GM12878 (cell line): ENCODE results near the gene KCTD2. TPM values are rescaled to one million over a fixed set of nuclear protein-coding genes. Genes with fewer than 3 reads are reported as not detected.
A peak's percentile ranks its signal among the peaks of the same experiment; 100 is the strongest.

Experiments used
- ASH2L ChIP-seq: fragments of 300-600, 200-600 bp; sonication (generic); IDR thresholded peaks from 2 replicates; pipeline ENCODE4 v1.6.1; 2017; ENCODE audit warnings: low read depth, mild to moderate bottlenecking, borderline replicate concordance
- ATF7 ChIP-seq: fragments of 450-650 bp; IDR thresholded peaks from 2 replicates; pipeline ENCODE4 v1.6.1; 2016; ENCODE audit warnings: low read depth, mild to moderate bottlenecking
- BRCA1 ChIP-seq: IDR thresholded peaks from 2 replicates; pipeline ENCODE4 v1.6.1; 2011; ENCODE audit warnings: low read depth, low read length, improper control_type of control experiment
- CEBPB ChIP-seq, 2 experiments: fragments of 150-350 bp in 1 of 2; IDR thresholded peaks; 2 replicates each; pipeline ENCODE4 v1.6.1; 2012 to 2014; ENCODE audit warnings: low read depth in 2 of 2, low read length in 2 of 2, borderline replicate concordance in 1 of 2, inconsistent platforms in 1 of 2
- CHD4 ChIP-seq: fragments of 200-600 bp; sonication (generic); IDR thresholded peaks from 2 replicates; pipeline ENCODE4 v1.6.1; 2016; ENCODE audit warnings: mild to moderate bottlenecking
- CREB1 ChIP-seq: IDR thresholded peaks from 2 replicates; pipeline ENCODE4 v1.6.1; 2012; ENCODE audit warnings: low read depth, mild to moderate bottlenecking, inconsistent platforms
- CREM ChIP-seq: IDR thresholded peaks from 2 replicates; pipeline ENCODE4 v1.6.1; 2014; ENCODE audit warnings: antibody characterized with exemption, low read depth
- EED ChIP-seq: sonication (generic); IDR thresholded peaks from 2 replicates; pipeline ENCODE4 v1.6.1; 2016; ENCODE audit warnings: antibody characterized with exemption, low read depth
- EP300 ChIP-seq, 2 experiments: fragments of 150-350 bp in 1 of 2; IDR thresholded peaks; 2 replicates each; pipeline ENCODE4 v1.6.1; 2011 to 2012; ENCODE audit warnings: low read depth in 2 of 2, low read length in 2 of 2, borderline replicate concordance in 1 of 2, improper control_type of control experiment in 1 of 2, inconsistent platforms in 1 of 2; ENCODE audit not compliant: control insufficient read depth in 1 of 2
- EZH2 ChIP-seq: IDR thresholded peaks from 2 replicates; pipeline ENCODE4 v1.6.1; 2012; ENCODE audit warnings: low read depth, mild to moderate bottlenecking, control low read depth, inconsistent platforms, low read length, borderline replicate concordance; ENCODE audit not compliant: control insufficient read depth
- HDGF ChIP-seq: fragments of 450-650 bp; IDR thresholded peaks from 2 replicates; pipeline ENCODE4 v1.6.1; 2016; ENCODE audit warnings: antibody characterized with exemption
- IRF4 ChIP-seq: IDR thresholded peaks from 2 replicates; pipeline ENCODE4 v1.6.1; 2011; ENCODE audit warnings: low read depth, low read length
- JUND ChIP-seq: IDR thresholded peaks from 2 replicates; pipeline ENCODE4 v1.6.1; 2012; ENCODE audit warnings: low read depth, mild to moderate bottlenecking, low read length, improper control_type of control experiment, moderate library complexity
- KDM1A ChIP-seq: fragments of 200-600 bp; sonication (generic); IDR thresholded peaks from 2 replicates; pipeline ENCODE4 v1.6.1; 2016; ENCODE audit warnings: borderline replicate concordance
- MTA2 ChIP-seq: fragments of 450-650 bp; IDR thresholded peaks from 2 replicates; pipeline ENCODE4 v1.6.1; 2016; ENCODE audit warnings: low read depth, mild to moderate bottlenecking, moderate library complexity
- MYB ChIP-seq: fragments of 150-350 bp; IDR thresholded peaks from 2 replicates; pipeline ENCODE4 v1.6.1; 2014; ENCODE audit warnings: mild to moderate bottlenecking, low read depth, low read length, borderline replicate concordance
- NBN ChIP-seq: fragments of 450-650 bp; IDR thresholded peaks from 2 replicates; pipeline ENCODE4 v1.6.1; 2016
- NR2C1 ChIP-seq: fragments of 450-650 bp; IDR thresholded peaks from 2 replicates; pipeline ENCODE4 v1.6.1; 2017; ENCODE audit warnings: antibody characterized with exemption, mild to moderate bottlenecking, moderate library complexity
- PAX5 ChIP-seq: IDR thresholded peaks from 2 replicates; pipeline ENCODE4 v1.6.1; 2011; ENCODE audit warnings: low read depth, low read length, borderline replicate concordance
- POLR2AphosphoS5 ChIP-seq: IDR thresholded peaks from 2 replicates; pipeline ENCODE4 v1.6.1; 2011; ENCODE audit warnings: mild to moderate bottlenecking, low read length, inconsistent platforms
- RFX5 ChIP-seq: IDR thresholded peaks from 2 replicates; pipeline ENCODE4 v1.6.1; 2011; ENCODE audit warnings: low read depth, low read length, improper control_type of control experiment
- SMAD1 ChIP-seq: fragments of 450-650 bp; IDR thresholded peaks from 2 replicates; pipeline ENCODE4 v1.6.1; 2018; ENCODE audit warnings: mild to moderate bottlenecking, low read depth; ENCODE audit not compliant: partially characterized antibody
- SMC3 ChIP-seq: IDR thresholded peaks from 2 replicates; pipeline ENCODE4 v1.6.1; 2011; ENCODE audit warnings: low read length, improper control_type of control experiment, borderline replicate concordance
- SREBF2 ChIP-seq: IDR thresholded peaks from 2 replicates; pipeline ENCODE4 v1.6.1; 2012; ENCODE audit warnings: mild to moderate bottlenecking, low read length
- STAT1 ChIP-seq: fragments of 450-650 bp; conservative IDR thresholded peaks from 2 replicates; pipeline ENCODE4 v1.6.1; 2014; ENCODE audit warnings: antibody characterized with exemption, mild to moderate bottlenecking
- SUZ12 ChIP-seq: fragments of 200-600 bp; sonication (generic); IDR thresholded peaks from one replicate; pipeline ENCODE4 v1.6.1; 2018; ENCODE audit warnings: antibody characterized with exemption, mild to moderate bottlenecking; ENCODE audit not compliant: unreplicated experiment
- TARDBP ChIP-seq: IDR thresholded peaks from 2 replicates; pipeline ENCODE4 v1.6.1; 2016; ENCODE audit warnings: borderline replicate concordance
- TCF3 ChIP-seq: IDR thresholded peaks from 2 replicates; pipeline ENCODE4 v1.6.1; 2012; ENCODE audit warnings: low read depth, mild to moderate bottlenecking, low read length, borderline replicate concordance; ENCODE audit not compliant: insufficient read depth
- polyA plus RNA-seq, 11 experiments: library from polyadenylated mRNA; depleted of rRNA in 4 of 11; unstranded in 6 of 11; stranded (reverse) in 5 of 11; fragments of >200 nt; fragmentation: Nextera tagmentation in 4 of 11; fragmentation: Illumina TruSeq in 1 of 11; extraction: Ambion mirVana in 4 of 11; extraction: Trizol in 1 of 11; gene quantifications; 1 replicate in 1 of 11; 2 replicates in 10 of 11; pipeline versions ENCODE4 v1.2.1 to v1.2.3, GENCODE V29; 2011 to 2016; ENCODE audit warnings: inconsistent platforms in 2 of 11, missing spikeins in 2 of 11, low read depth in 1 of 11
- total RNA-seq, 4 experiments: library from RNA; depleted of rRNA in 3 of 4; stranded (reverse); fragments of >200 nt in 3 of 4; fragmentation: Illumina TruSeq in 1 of 4; extraction: Trizol in 1 of 4; gene quantifications; 2 replicates each; pipeline versions ENCODE4 v1.2.1 to v1.2.3, GENCODE V29; 2013 to 2021
- TF ChIP-seq, protein P1 (sequence below): fragments of 150-350 bp; IDR thresholded peaks from 2 replicates; pipeline ENCODE4 v1.6.1; 2014; ENCODE audit warnings: mild to moderate bottlenecking, low read depth, low read length
- TF ChIP-seq, protein P2 (sequence below): IDR thresholded peaks from 2 replicates; pipeline ENCODE4 v1.6.1; 2012; ENCODE audit warnings: low read length, inconsistent platforms
- TF ChIP-seq, protein P3 (sequence below): fragments of 450-650 bp; IDR thresholded peaks from 2 replicates; pipeline ENCODE4 v1.6.1; 2016; ENCODE audit warnings: mild to moderate bottlenecking

The KCTD2 gene
- total and polyA plus RNA-seq, 10 of the 15 experiments (the other 5 are each of a cell fraction or from before 2014, with no cell fraction given): 1.5 to 27.5 (median 13.7) TPM

DNA sequence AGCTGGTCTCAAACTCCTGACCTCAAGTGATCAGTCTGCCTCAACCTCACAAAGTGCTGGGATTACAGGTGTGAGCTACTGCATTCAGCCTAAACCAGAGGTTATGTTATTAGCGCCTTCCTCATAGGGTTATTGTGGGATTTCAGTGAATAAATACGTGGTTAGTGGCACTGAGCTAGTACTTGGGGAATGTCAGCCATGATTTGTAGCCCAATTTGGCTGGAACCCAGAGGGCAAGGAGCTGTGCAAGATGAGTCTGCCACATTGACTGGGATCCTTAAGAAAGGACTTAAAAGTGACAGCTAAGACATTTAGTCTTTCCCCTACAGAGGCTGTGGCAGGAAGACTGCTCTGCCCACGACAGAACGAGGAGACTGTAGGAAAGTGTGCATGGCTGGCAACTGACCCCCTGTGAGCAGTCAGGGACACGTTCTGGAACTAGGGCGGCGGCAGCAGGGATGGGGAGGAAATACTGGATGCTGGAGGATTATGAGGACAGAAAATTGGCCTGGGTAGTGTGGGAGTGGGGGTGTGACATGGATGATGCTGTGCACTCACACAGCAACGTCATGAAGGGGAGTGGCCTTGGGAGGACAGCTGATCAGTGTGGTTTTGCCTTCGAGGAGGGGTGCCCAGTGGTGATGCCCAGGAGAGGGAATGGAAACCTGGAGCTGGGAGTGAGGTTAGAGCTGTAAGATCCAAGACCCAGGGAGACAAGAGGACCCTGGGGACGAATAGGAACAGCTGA lies 14.9 kb upstream of the KCTD2 start (continued):
- TF ChIP-seq SUZ12 (no peak), MYB (no peak), NR2C1 (no peak), EED (no peak), POLR2AphosphoS5 (no peak), KDM1A (no peak), RFX5 (no peak), NBN (no peak), SREBF2 (no peak), JUND (no peak), CREB1 (peak; percentile 87), CEBPB (IDR thresholded peaks at IDR 0.05; ENCODE audit: borderline replicate concordance in 1 of 2, low read depth in 2 of 2, low read length in 2 of 2) (no peak), PAX5 (no peak), CHD4 (no peak), IRF4 (no peak), ATF7 (0 out of 2 replicates have a peak, but pooled peaks have one; percentile 13), HDGF (peak; percentile 66; the same call in 1 of the 2 replicates), TCF3 (no peak), SMAD1 (no peak), CREM (peak; percentile 59; the same call in 1 of the 2 replicates), STAT1 (no peak), EP300 (IDR thresholded peaks at IDR 0.05; ENCODE audit: borderline replicate concordance in 1 of 2, control insufficient read depth in 1 of 2, low read depth in 2 of 2, low read length in 2 of 2) (no peak), BRCA1 (no peak), MTA2 (no peak), TARDBP (no peak), ASH2L (no peak), SMC3 (no peak), EZH2 (no peak)
- TF ChIP-seq, protein P1, sequence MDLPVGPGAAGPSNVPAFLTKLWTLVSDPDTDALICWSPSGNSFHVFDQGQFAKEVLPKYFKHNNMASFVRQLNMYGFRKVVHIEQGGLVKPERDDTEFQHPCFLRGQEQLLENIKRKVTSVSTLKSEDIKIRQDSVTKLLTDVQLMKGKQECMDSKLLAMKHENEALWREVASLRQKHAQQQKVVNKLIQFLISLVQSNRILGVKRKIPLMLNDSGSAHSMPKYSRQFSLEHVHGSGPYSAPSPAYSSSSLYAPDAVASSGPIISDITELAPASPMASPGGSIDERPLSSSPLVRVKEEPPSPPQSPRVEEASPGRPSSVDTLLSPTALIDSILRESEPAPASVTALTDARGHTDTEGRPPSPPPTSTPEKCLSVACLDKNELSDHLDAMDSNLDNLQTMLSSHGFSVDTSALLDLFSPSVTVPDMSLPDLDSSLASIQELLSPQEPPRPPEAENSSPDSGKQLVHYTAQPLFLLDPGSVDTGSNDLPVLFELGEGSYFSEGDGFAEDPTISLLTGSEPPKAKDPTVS: no peak
- TF ChIP-seq, protein P2, sequence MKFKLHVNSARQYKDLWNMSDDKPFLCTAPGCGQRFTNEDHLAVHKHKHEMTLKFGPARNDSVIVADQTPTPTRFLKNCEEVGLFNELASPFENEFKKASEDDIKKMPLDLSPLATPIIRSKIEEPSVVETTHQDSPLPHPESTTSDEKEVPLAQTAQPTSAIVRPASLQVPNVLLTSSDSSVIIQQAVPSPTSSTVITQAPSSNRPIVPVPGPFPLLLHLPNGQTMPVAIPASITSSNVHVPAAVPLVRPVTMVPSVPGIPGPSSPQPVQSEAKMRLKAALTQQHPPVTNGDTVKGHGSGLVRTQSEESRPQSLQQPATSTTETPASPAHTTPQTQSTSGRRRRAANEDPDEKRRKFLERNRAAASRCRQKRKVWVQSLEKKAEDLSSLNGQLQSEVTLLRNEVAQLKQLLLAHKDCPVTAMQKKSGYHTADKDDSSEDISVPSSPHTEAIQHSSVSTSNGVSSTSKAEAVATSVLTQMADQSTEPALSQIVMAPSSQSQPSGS: no peak
- TF ChIP-seq, protein P3, sequence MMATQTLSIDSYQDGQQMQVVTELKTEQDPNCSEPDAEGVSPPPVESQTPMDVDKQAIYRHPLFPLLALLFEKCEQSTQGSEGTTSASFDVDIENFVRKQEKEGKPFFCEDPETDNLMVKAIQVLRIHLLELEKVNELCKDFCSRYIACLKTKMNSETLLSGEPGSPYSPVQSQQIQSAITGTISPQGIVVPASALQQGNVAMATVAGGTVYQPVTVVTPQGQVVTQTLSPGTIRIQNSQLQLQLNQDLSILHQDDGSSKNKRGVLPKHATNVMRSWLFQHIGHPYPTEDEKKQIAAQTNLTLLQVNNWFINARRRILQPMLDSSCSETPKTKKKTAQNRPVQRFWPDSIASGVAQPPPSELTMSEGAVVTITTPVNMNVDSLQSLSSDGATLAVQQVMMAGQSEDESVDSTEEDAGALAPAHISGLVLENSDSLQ: peak; percentile 9; the same call in 1 of the 2 replicates
